HL-60/S4 (cell line): ENCODE measurements around the gene RBFOX1.

Experiments used
- in situ Hi-C: fragments of 300-500 bp; cut with MboI; formaldehyde crosslinking; loops from 2 replicates; pipeline ENCODE4 v1.14.3; 2022; ENCODE audit warnings: low sequenced_read_pairs

RBFOX1 gene

GRCh38 chr16:7651803-7652570, 319.3 kb downstream of the RBFOX1 start:
- in situ Hi-C loops: no loop called here

DNA sequence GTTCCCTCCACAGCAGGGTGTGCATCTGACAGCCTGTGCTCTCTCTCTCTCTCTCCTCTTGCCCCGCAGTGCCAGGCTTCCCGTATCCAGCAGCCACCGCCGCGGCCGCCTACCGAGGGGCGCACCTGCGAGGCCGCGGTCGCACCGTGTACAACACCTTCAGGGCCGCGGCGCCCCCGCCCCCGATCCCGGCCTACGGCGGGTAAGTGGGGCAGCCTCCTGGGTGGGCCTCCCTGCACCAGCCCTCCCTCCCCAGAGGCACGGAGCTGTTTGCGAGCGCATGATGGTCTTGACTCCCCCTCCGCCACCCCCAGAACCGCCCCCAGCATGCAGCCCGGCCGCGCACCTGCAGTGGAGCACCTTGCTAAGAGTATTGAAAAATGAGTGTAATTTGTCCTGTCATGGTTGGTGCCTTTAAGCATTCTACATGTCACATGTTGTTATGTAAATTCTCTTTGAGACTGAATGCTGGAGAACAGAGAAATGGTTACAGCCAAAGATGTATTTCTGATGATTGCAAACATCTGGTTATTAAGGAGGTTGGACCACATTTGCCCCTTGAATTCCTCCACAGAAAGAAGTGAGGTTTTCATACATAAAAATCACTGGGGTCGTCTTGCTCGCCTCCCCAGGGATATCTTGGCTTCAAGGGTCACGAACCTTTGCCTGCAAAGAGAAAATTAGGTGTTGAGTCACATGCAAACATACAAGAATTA, 321.3 kb downstream of the RBFOX1 start:
- in situ Hi-C loops: no loop called here

DNA sequence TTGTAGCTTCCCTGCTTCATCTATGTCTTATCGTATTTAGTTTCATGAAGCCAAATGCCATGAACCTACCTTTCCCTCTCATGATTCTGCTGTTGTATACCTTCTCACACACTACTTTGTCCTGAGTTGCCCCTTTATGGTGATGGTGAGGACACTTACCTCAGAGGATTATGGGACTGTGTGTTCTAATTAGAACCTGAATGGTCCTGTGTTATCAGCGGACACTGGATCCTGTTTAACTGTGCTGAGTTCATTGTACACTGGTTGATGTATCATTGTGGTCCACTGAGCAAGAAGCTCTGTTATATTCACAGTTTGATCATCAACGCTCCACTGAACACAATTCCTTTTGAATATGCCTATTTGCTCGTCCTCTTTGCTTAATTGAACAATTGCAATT, 343.0 kb downstream of the RBFOX1 start:
- in situ Hi-C loops: no loop called here

- in situ Hi-C loops: no loop called here
Observed at GRCh38 chr16:7680296-7680695, 347.7 kb downstream of the RBFOX1 start.

- in situ Hi-C loops: no loop called here
Observed at GRCh38 chr16:7688811-7689210, 356.2 kb downstream of the RBFOX1 start.

DNA sequence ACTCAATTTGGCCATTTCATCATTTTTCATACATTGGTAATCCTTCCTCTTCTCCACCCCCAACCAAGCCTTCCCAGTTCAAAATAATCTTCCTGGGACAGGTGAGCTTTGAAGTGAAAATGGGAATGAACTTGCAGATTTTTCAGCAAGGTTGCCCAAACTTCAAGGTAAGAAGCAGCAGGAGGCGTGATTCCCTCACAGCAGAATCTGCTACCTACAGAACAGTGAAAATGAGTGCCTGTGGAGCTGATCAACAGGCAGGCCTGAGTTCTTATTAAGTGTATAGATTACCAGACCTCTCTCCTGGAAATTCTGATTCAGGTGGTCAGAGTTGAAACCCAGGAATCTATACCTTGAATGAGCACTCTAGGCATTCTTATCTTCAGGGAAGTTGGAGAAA, 356.6 kb downstream of the RBFOX1 start:
- in situ Hi-C loops: no loop called here

DNA sequence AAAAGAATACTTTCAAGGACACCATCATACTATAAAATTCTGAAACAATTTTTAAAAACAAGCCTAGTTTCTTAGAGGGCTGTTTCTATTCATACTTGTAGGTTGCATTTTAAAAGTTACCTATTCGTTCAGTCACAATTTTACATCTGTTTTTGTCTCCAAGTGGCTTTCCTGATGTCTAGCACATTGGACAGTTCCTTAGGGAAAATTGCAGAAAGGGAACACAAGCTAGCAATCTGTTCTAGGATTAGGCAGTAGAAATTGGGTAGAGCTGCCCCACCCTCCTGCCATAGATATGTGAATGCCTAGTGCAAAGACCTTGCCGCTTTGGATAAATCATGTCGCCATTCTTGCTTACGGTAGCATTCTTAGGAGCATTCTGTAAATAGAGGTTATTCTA, 358.9 kb downstream of the RBFOX1 start:
- in situ Hi-C loops: no loop called here

GRCh38 chr16:7703672-7704071, 371.0 kb downstream of the RBFOX1 start:
- in situ Hi-C loops: no loop called here

DNA sequence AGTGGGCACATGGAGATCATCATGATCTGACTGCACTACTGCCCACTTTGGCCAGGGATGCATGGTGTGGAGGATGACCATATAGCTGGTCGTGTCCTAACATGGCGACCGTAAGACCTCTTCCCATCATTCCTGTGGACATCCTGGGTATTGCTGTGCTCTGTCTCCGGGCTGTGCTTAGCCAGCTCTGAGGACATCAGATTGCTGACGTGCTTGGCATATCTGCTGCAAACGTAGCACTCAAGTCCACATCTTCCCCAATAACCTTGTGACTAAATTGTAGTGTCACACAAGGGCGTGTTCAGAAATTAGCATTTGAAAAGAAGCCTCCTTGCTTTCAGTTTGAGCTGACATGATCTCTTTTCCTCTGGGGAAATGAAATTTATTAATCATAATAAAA, 373.2 kb downstream of the RBFOX1 start:
- in situ Hi-C loops: no loop called here

DNA sequence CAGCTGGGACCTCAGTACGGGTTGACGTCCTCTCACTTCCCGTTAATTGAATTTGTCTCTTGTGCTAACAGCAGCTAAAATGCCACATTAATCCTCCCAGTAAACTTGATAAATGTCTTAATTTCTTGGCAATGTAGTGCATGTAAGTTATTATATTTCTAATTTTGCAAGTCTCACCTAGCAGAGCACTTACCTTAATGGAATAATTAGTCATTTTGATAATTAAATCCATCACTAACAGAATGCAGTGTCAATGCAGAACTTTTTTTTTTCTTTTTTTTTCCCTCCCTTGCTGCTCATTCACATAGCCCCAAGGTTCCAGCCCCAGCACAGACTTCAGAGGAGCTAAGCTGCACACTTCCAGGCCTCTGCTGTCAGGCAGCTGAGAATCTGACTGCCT, 376.5 kb downstream of the RBFOX1 start:
- in situ Hi-C loops: no loop called here

DNA sequence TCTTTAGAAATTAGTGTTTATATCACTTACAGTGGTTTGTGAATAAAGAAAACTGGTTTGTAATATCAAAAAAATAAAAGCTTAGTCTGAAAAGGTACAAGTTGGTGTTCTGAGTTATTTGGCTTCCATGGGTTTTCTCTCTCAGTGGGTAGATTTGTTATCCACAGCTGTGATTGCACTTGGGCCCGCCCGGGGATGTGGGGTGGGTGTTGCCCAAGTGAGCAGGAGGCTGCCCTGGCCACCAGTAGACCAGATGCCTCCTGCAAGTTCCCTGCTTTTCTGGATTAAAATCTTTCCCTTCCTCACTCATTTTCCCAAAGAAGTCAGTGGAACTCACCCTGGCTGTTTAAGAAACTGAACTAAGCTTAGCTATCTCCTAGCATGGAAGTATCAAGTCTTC, 380.6 kb downstream of the RBFOX1 start:
- in situ Hi-C loops: no loop called here

DNA sequence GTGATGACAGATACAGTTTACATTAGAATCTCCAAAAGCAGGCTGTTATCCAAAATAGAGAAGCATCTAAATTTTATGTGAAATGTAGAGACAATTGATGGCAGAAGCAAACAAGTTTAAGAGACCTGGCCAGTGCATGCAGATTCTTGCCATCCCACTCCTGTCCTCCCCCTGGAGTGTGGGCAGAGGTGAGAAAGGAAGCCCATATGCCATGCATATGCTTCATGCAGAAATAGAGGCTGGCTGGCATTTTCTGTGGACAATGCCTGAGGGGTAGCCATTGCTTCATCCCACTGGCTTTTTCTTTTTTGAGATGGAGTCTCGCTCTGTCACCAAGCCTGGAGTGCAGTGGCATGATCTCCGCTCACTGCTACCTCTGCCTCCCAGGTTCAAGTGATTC, 382.1 kb downstream of the RBFOX1 start:
- in situ Hi-C loops: no loop called here

GRCh38 chr16:7716660-7717550, 384.3 kb downstream of the RBFOX1 start:
- in situ Hi-C loops: no loop called here

DNA sequence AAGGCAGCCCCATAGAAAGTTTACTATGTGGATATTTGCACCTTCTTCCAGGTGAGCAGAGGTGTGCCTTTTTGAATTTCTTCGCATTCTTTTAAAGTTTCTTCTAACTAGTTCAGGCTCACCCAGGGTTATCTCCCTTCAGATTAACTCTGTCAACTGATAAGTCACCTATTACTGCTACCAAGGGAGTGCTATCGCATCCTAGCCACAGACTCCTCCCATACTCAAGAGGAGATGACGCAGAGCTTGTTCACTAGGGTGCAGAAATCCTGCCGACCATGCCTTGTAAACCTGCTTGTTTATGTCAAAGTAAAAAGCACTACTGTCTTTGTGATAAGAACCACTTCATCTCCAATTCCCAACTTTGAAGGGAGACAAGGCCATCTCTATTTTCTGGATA, 390.1 kb downstream of the RBFOX1 start:
- in situ Hi-C loops: no loop called here

GRCh38 chr16:7731141-7731540, 398.5 kb downstream of the RBFOX1 start:
- in situ Hi-C loops: no loop called here

- in situ Hi-C loops: no loop called here
Observed at GRCh38 chr16:7736138-7736665, 403.6 kb downstream of the RBFOX1 start.

GRCh38 chr16:7742626-7743025, 410.0 kb downstream of the RBFOX1 start:
- in situ Hi-C loops: no loop called here

DNA sequence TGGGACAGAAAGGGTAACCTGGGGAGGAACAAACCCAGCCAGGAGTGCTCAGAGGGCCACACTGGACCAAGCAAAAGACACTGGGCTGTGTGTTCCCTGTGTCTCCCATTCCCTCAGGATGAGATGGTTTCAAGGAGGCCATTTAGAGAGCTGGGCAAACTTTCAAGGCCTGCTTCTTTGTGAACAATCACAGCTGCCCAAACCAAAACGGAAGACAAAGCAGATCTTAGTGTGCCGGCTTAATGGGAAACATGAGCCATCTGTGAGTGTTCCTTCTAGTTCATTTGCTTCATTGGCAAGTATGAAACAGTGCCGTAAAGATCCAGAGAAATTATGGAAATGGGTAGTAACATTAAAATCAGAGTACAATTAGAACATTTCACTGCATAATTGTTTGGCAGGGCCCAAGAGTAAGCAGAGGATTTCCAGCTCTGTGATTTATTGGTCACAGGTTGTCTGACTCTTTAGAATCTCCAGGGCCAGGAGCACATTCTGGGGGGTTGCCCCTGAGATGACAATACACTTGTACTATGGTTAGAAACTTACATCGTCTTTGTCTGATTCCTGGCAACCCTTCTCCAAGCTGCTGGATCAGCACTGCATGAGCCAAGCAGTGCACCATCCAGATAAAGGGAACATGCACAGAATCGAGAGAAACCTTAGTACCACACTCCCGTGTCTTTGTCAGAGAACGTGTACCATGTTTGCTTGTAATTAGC, 412.1 kb downstream of the RBFOX1 start:
- in situ Hi-C loops: no loop called here

DNA sequence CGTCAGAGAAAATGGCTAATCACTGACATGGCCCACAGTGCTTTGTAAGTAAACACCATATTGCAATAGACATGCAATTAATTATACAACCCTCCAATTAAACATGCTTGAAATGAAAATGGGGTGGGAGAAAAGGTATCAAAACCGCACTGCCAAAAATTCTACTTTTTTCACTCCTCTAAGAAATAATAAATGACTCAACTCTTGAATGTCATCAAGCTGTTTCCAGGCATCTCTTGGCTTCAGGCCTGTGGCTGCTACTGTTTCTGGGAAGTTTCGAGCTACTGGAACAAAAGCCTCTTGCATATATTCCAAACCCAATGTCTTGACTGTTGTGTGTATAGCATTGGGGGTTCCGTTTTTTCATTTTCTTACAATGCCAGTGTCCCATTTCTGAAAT, 412.6 kb downstream of the RBFOX1 start:
- in situ Hi-C loops: no loop called here

DNA sequence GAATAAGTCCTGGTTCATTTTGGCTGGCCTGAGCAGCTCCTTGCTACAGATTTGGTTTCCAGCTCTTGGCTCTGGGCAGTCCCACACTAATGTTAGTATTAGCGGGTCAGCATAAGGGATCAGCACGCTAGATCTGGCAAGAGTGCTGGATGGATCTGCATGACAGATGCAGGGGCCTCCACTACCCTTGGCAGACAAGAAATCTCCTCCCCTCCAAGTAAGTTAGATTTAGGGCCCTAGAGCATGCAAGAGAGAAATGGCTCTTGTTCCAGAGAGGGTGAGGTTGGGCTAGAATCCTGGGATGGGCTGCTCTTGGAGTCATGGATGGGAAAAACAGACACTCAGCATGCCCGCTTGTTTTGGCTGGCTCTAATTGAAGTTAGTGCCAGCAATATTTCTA, 414.3 kb downstream of the RBFOX1 start:
- in situ Hi-C loops: no loop called here

- in situ Hi-C loops: no loop called here
Observed at GRCh38 chr16:7748522-7748921, 415.9 kb downstream of the RBFOX1 start.
